HepG2 (cell line): ENCODE results near the gene NUDT13. TPM values are rescaled to one million over a fixed set of nuclear protein-coding genes. Genes with fewer than 3 reads are reported as not detected.

ENCODE experiments used
- CENPT ChIP-seq: sonication (generic); formaldehyde crosslinking; IDR thresholded peaks from 2 replicates; pipeline ENCODE4 v1.8.0; 2022; ENCODE audit warnings: low read depth, mild to moderate bottlenecking, moderate library complexity, missing genetic modification reagents
- ESRRA ChIP-seq: sonication (generic); formaldehyde crosslinking; IDR thresholded peaks from 2 replicates; pipeline ENCODE4 v1.5.1; 2020; ENCODE audit warnings: mild to moderate bottlenecking, low read depth, missing genetic modification reagents
- GFI1 ChIP-seq: sonication (generic); formaldehyde crosslinking; IDR thresholded peaks from 2 replicates; pipeline ENCODE4 v1.5.0; 2020; ENCODE audit warnings: missing genetic modification reagents, mild to moderate bottlenecking, borderline replicate concordance
- HNF4G ChIP-seq, 2 experiments: sonication (generic) in 1 of 2; formaldehyde crosslinking in 1 of 2; IDR thresholded peaks; 2 replicates each; pipeline versions ENCODE4 v1.4.0 to v1.6.1; 2011 to 2020; ENCODE audit warnings: borderline replicate concordance in 2 of 2, low read depth in 2 of 2, mild to moderate bottlenecking in 2 of 2, low read length in 1 of 2, missing genetic modification reagents in 1 of 2, moderate library complexity in 1 of 2
- MAF1 ChIP-seq: sonication (generic); formaldehyde crosslinking; IDR thresholded peaks from 2 replicates; pipeline ENCODE4 v1.5.0; 2020; ENCODE audit warnings: missing genetic modification reagents, borderline replicate concordance
- RBM39 ChIP-seq: fragments of 200-400 bp; formaldehyde crosslinking; IDR thresholded peaks from one replicate; pipeline ENCODE4 v1.6.1; 2018; ENCODE audit warnings: antibody characterized with exemption, mild to moderate bottlenecking, low read depth, low read length; ENCODE audit not compliant: poor library complexity, severe bottlenecking
- TFAP4 ChIP-seq: sonication (generic); IDR thresholded peaks from 2 replicates; pipeline ENCODE4 v1.6.1; 2016; ENCODE audit warnings: low read depth, borderline replicate concordance
- ZNF143 ChIP-seq: sonication (generic); formaldehyde crosslinking; IDR thresholded peaks from 2 replicates; pipeline ENCODE4 v1.4.0; 2020; ENCODE audit warnings: missing genetic modification reagents
- ZNF558 ChIP-seq: sonication (generic); formaldehyde crosslinking; IDR thresholded peaks from 2 replicates; pipeline ENCODE4 v1.9.0; 2022; ENCODE audit warnings: mild to moderate bottlenecking, missing genetic modification reagents, borderline replicate concordance
- ZNF576 ChIP-seq: sonication (generic); formaldehyde crosslinking; IDR thresholded peaks from 2 replicates; pipeline ENCODE4 v1.4.0; 2020; ENCODE audit warnings: mild to moderate bottlenecking, missing genetic modification reagents
- ZNF609 ChIP-seq: sonication (generic); formaldehyde crosslinking; IDR thresholded peaks from 2 replicates; pipeline ENCODE4 v1.4.0; 2020; ENCODE audit warnings: mild to moderate bottlenecking, missing genetic modification reagents, borderline replicate concordance
- polyA plus RNA-seq, 8 experiments: library from polyadenylated mRNA; depleted of rRNA in 3 of 8; stranded (reverse) in 7 of 8; unstranded in 1 of 8; fragments of >200 nt; fragmentation: Illumina TruSeq in 4 of 8; extraction: Trizol in 4 of 8; gene quantifications; 2 replicates each; pipeline versions ENCODE4 v1.2.1 to v1.2.3, GENCODE V29; 2011 to 2016; ENCODE audit warnings: low read depth in 4 of 8, missing spikeins in 1 of 8, mixed read lengths in 1 of 8; ENCODE audit not compliant: insufficient read depth in 1 of 8
- total RNA-seq, 5 experiments: library from RNA; depleted of rRNA; stranded (reverse); fragments of >200 nt; fragmentation: Illumina TruSeq; extraction: Trizol; gene quantifications; 2 replicates each; pipeline ENCODE4 v1.2.3, GENCODE V29; 2016; ENCODE audit warnings: low read depth in 1 of 5
- TF ChIP-seq, protein P1 (sequence below): sonication (generic); formaldehyde crosslinking; IDR thresholded peaks from 2 replicates; pipeline ENCODE4 v1.4.0; 2020; ENCODE audit warnings: missing genetic modification reagents, low read depth, mild to moderate bottlenecking, borderline replicate concordance
- TF ChIP-seq, protein P2 (sequence below), 2 experiments: sonication (generic) in 1 of 2; formaldehyde crosslinking in 1 of 2; IDR thresholded peaks; 2 replicates each; pipeline versions ENCODE4 v1.6.1 to v1.9.0; 2014 to 2022; ENCODE audit warnings: antibody characterized with exemption in 1 of 2, borderline replicate concordance in 1 of 2, inconsistent platforms in 1 of 2, low read depth in 1 of 2, missing genetic modification reagents in 1 of 2

The NUDT13 gene
- total and polyA plus RNA-seq, 2 of the 13 experiments (the other 11 are each of a cell fraction or from before 2014, with no cell fraction given) = 4.2 to 6.5 TPM

GRCh38 chr10:73167783-73168464, 57.7 kb downstream of the NUDT13 start, which contains the start of the genes ECD and FAM149B1 (continued):
- TF ChIP-seq, protein P1, sequence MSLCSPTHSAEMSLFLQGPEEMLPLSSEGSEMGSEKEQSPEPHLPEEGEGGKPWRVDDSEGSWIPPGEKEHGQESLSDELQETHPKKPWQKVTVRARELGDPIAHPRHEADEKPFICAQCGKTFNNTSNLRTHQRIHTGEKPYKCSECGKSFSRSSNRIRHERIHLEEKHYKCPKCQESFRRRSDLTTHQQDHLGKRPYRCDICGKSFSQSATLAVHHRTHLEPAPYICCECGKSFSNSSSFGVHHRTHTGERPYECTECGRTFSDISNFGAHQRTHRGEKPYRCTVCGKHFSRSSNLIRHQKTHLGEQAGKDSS (CRISPR knock-in tag) = no peak; the same call in 1 of the 2 replicates
- peak; percentile 82 for TF ChIP-seq RBM39
- TF ChIP-seq CENPT = no peak
- no peak for TF ChIP-seq HNF4G (IDR thresholded peaks at IDR 0.05; ENCODE audit: borderline replicate concordance, low read depth, low read length)
- TF ChIP-seq HNF4G (CRISPR knock-in tag; IDR thresholded peaks at IDR 0.05; ENCODE audit: borderline replicate concordance, low read depth) = no peak
- peak; percentile 88; the same call in 1 of the 2 replicates for TF ChIP-seq ZNF576
- TF ChIP-seq MAF1 (CRISPR knock-in tag) = peak; percentile 31; the same call in 1 of the 2 replicates
- TF ChIP-seq ZNF143 (CRISPR knock-in tag) = peak; percentile 70
- TF ChIP-seq, protein P2, sequence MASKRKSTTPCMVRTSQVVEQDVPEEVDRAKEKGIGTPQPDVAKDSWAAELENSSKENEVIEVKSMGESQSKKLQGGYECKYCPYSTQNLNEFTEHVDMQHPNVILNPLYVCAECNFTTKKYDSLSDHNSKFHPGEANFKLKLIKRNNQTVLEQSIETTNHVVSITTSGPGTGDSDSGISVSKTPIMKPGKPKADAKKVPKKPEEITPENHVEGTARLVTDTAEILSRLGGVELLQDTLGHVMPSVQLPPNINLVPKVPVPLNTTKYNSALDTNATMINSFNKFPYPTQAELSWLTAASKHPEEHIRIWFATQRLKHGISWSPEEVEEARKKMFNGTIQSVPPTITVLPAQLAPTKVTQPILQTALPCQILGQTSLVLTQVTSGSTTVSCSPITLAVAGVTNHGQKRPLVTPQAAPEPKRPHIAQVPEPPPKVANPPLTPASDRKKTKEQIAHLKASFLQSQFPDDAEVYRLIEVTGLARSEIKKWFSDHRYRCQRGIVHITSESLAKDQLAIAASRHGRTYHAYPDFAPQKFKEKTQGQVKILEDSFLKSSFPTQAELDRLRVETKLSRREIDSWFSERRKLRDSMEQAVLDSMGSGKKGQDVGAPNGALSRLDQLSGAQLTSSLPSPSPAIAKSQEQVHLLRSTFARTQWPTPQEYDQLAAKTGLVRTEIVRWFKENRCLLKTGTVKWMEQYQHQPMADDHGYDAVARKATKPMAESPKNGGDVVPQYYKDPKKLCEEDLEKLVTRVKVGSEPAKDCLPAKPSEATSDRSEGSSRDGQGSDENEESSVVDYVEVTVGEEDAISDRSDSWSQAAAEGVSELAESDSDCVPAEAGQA (IDR thresholded peaks at IDR 0.05; ENCODE audit: low read depth) = peak; percentile 97
- TF ChIP-seq, protein P2 (CRISPR knock-in tag; IDR thresholded peaks at IDR 0.05; ENCODE audit: borderline replicate concordance) = no peak
- TF ChIP-seq GFI1 (CRISPR knock-in tag) = 0 out of 2 replicates have a peak, but pooled peaks have one; percentile 7
- 0 out of 2 replicates have a peak, but pooled peaks have one; percentile 43 for TF ChIP-seq ZNF609 (CRISPR knock-in tag)
- TF ChIP-seq ZNF558 (CRISPR knock-in tag) = no peak
- peak; percentile 27; the same call in 1 of the 2 replicates for TF ChIP-seq TFAP4
- TF ChIP-seq ESRRA (CRISPR knock-in tag) = 0 out of 2 replicates have a peak, but pooled peaks have one; percentile 49
